PC-9 (cell line): ENCODE data around the gene SLC25A20.

Source experiments
- EZH2 ChIP-seq: fragments of 200-600 bp; sonication (generic); IDR thresholded peaks from 2 replicates; pipeline ENCODE4 v1.8.0; 2017; ENCODE audit warnings: antibody characterized with exemption, low read depth
- TF ChIP-seq, protein P1 (sequence below): fragments of 200-600 bp; sonication (generic); conservative IDR thresholded peaks from 2 replicates; pipeline ENCODE4 v1.6.1; 2017; ENCODE audit warnings: mixed run types, antibody characterized with exemption, mild to moderate bottlenecking, moderate library complexity

DNA sequence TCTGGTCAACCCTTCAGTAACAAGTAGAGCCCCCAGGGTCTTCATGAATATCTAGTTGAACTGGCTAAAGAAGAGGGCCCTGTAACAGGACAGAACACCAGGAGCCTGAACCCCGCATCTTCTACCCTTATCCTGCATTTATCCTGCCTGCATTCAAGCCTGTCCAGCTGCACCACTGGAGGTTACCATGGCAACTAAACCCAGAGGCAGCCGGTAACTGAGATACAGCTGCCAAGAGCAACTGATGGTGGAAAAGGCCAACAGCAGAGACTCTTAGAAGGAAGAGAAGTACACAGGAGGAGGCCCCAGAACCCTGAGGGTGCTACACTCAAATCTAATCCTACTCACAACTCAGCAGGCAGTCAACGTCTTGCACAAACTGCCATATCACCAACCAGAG is 47.3 kb downstream of the SLC25A20 start:
- TF ChIP-seq, protein P1, sequence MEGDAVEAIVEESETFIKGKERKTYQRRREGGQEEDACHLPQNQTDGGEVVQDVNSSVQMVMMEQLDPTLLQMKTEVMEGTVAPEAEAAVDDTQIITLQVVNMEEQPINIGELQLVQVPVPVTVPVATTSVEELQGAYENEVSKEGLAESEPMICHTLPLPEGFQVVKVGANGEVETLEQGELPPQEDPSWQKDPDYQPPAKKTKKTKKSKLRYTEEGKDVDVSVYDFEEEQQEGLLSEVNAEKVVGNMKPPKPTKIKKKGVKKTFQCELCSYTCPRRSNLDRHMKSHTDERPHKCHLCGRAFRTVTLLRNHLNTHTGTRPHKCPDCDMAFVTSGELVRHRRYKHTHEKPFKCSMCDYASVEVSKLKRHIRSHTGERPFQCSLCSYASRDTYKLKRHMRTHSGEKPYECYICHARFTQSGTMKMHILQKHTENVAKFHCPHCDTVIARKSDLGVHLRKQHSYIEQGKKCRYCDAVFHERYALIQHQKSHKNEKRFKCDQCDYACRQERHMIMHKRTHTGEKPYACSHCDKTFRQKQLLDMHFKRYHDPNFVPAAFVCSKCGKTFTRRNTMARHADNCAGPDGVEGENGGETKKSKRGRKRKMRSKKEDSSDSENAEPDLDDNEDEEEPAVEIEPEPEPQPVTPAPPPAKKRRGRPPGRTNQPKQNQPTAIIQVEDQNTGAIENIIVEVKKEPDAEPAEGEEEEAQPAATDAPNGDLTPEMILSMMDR, result no peak
- no peak for TF ChIP-seq EZH2
